Measurements from ENCODE around the gene SAFB. TPM values are rescaled to one million over a fixed set of nuclear protein-coding genes. Genes with fewer than 3 reads are reported as not detected.
"Not testable (repeated sequence)": the region's sequence is repeated elsewhere in the genome, so short reads cannot be mapped to it uniquely, and the experiment has no call there.

SAFB gene
- total RNA-seq, 1 donor: 140 TPM

DNA sequence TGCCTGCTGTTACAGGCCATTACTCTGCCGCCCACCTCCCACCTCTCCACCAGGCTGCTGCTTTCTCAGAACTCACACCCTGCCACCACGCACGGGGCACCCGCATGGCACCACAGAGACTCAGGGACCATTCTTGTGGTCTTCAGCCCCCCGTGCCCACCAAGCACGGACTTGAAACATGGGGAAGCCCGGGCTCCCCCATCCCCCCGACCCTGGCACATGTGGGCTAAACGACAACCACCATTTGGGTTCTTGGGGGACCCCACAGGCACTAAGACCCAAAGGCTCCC lies 32.1 kb upstream of the SAFB start:
- no peak overlapping the region for H3K4me3 ChIP-seq (ENCODE audit: low read length)
- H3K27me3 ChIP-seq (ENCODE audit: insufficient read depth, low read length): no peaks in the 10 kb centered on the region
- H3K9me3 ChIP-seq (ENCODE audit: low read depth, low read length): no peaks in the 10 kb centered on the region
- peaks cover 7% of the 10 kb centered on the region for H3K4me1 ChIP-seq (ENCODE audit: insufficient read depth, low read length)

DNA sequence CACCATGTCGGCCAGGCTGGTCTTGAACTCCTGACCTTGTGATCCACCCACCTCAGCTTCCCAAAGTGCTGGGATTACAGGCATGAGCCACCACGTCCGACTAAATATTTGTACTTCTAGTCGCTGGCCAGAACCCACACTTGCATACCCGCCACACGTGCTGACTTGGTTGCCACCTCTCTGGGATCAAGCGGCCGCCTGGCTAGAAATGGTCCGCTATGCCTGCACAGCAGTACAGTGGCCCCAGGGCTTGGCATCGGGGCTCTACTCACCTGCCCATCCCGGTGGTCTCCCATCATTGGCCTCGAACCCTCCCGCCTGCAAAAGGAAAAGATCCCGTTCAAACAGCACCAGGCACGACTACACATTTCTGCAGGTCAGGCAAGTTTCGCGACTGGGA lies 31.4 kb upstream of the SAFB start:
- no peak overlapping the region for H3K4me3 ChIP-seq (ENCODE audit: low read length)
- peaks cover under 1% of the 10 kb centered on the region for H3K4me1 ChIP-seq (ENCODE audit: insufficient read depth, low read length)
- H3K9me3 ChIP-seq (ENCODE audit: low read depth, low read length): no peaks in the 10 kb centered on the region
- no peaks in the 10 kb centered on the region for H3K27me3 ChIP-seq (ENCODE audit: insufficient read depth, low read length)

DNA sequence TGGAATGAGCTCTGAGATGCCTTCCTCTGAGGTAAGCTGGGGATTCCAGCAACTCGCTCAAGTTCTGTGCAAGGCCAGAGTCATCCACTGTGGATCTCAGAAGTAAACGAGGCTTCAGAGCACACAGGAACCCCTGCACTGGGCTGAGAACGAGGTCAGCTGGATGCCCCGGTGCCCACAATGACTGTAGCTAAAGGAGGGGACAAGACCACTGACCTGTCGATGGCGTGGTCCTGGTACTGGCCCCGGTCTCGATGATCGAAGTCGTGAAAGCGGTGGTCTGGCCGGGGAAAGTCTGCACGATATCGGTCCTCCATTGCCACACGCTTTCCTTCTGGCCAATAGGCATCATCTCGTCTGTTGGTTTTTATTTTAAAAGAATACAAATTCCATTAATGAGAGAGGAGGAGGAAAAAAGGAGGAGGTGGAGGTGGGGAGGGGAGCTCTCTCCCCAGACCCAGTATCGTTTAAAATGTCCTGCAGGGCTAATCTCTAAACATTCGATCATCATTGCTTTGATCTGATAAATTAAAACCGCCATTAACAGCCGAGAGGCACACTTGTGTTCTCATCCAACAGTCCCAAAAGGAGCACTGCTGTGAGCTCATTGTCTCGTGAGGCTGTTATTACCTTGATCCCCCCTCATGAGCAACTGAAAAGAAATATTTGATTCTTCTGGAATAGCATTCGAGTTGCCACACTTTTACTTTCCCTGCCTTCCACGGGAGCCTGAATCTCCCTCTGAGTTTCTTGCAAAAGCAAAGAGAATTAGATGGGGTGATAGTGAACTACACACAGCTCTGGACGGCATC lies 30.1 kb upstream of the SAFB start:
- no peaks in the 10 kb centered on the region for H3K9me3 ChIP-seq (ENCODE audit: low read depth, low read length)
- no peaks in the 10 kb centered on the region for H3K27me3 ChIP-seq (ENCODE audit: insufficient read depth, low read length)
- H3K4me3 ChIP-seq (ENCODE audit: low read length): no peak overlapping the region
- H3K4me1 ChIP-seq (ENCODE audit: insufficient read depth, low read length): no peaks in the 10 kb centered on the region

DNA sequence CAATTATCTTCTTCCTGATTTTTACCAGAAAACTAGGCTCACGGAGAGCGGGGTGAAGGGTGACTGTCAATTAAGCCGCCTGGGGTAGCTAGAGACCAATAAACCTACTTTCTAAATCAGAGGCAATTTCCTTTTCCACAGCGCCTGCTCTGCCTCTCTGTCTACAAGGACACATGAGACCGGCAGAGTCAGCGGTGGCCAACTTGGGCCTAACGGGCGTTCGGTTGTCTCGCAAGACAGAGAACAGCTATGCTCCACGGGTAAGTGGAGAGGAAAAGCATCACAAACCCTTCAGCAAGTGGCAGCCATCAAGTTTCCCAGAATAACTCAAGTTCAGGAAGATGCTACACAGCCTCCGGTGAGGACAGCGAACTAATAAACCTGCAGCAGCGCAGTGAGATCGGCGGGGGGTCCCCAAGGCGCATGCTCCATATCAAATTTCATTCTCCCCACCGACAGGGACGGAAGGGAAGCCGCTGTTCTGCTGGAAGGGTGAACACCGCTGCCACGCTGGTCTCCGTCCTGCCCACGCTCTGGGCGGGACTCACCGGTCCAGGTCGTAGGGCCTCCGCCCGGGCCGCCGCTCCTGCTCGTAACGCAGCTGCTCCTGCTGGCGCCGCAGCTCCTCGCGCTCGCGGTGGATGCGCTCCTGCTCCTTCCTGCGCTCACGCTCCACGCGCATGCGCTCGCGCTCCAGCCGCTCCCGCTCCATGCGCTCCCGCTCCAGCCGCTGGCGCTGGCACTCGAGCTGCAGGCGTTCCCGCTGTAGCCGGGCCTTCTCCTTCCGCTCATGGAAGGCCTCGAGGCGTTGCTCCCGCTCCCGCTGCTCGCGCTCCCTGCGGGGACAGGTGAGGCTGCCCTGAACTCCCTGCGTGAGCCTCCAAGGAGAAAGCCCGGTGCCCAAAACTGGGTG lies 29.3 kb upstream of the SAFB start:
- Histone ChIP-seq H3K4me1 (ENCODE audit: insufficient read depth, low read length) (no peaks in the 10 kb centered on the region), H3K27me3 (ENCODE audit: insufficient read depth, low read length) (no peaks in the 10 kb centered on the region), H3K9me3 (ENCODE audit: low read depth, low read length) (no peaks in the 10 kb centered on the region)

DNA sequence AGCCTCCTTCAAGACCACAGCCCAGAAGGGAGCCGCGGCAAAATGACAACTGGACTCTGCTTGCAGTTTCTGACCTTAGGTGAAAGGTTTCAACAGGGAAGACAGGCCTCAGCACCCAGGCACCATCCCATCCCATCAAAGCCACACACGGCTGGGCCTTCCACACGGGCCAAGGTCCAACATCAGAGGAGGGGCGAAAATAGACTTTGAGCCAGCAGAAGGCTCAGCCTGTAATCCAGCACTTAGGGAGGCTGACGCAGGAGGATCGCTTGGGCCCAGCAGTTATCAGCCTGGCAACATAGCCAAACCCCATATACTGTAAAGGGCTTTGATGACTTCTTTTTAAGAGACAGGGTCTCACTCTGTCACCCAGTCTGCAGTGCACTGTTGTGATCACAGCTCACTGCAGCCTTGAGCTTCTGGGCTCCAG lies 28.3 kb upstream of the SAFB start:
- H3K4me3 ChIP-seq (ENCODE audit: low read length): no peak overlapping the region
- no peaks in the 10 kb centered on the region for H3K4me1 ChIP-seq (ENCODE audit: insufficient read depth, low read length)
- no peaks in the 10 kb centered on the region for H3K9me3 ChIP-seq (ENCODE audit: low read depth, low read length)
- H3K27me3 ChIP-seq (ENCODE audit: insufficient read depth, low read length): no peaks in the 10 kb centered on the region

More for the DNA sequence above, 29.3 kb upstream of the SAFB start:
- H3K4me3 ChIP-seq (ENCODE audit: low read length): no peak overlapping the region

DNA sequence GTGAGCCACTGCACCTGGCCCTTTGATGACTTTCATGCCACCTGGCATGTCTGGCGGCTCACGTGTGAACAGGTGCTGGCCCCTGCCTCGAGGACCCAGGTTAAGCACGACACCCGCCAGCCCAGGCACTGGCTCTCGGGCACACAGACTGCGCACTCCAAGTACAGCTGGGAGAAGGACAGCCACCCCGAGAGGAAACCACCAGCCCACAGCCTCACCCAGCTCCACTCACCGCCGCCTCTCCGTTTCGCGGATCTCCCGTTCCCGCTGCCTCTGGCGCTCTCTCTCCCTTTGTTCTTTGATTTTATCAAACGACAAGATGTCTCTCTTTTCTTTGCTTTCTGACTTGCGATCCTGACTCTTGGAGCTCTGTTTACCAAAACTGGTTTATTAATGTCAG lies 27.8 kb upstream of the SAFB start:
- Histone ChIP-seq H3K9me3 (ENCODE audit: low read depth, low read length) (no peaks in the 10 kb centered on the region), H3K27me3 (ENCODE audit: insufficient read depth, low read length) (no peaks in the 10 kb centered on the region), H3K4me1 (ENCODE audit: insufficient read depth, low read length) (no peaks in the 10 kb centered on the region), H3K4me3 (ENCODE audit: low read length) (no peak overlapping the region)

DNA sequence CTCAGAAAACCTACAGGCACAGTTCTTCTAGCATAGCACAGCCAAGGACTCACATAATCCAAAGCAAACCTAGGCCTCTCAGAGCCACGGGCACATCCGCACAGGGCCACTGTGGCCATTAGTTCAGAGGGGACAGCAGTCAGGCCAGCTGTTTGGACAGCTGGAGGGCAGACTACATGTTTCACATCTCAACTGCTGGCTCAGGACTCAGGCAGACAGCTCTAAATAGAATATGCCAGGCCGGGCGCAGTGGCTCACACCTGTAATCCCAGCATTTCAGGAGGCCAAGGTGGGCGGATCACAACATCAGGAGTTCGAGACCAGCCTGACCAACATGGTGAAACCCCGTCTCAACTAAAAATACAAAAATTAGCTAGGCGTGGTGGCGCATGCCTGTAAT lies 27.1 kb upstream of the SAFB start:
- no peak overlapping the region for H3K4me3 ChIP-seq (ENCODE audit: low read length)
- no peaks in the 10 kb centered on the region for H3K4me1 ChIP-seq (ENCODE audit: insufficient read depth, low read length)
- H3K9me3 ChIP-seq (ENCODE audit: low read depth, low read length): no peaks in the 10 kb centered on the region
- no peaks in the 10 kb centered on the region for H3K27me3 ChIP-seq (ENCODE audit: insufficient read depth, low read length)

DNA sequence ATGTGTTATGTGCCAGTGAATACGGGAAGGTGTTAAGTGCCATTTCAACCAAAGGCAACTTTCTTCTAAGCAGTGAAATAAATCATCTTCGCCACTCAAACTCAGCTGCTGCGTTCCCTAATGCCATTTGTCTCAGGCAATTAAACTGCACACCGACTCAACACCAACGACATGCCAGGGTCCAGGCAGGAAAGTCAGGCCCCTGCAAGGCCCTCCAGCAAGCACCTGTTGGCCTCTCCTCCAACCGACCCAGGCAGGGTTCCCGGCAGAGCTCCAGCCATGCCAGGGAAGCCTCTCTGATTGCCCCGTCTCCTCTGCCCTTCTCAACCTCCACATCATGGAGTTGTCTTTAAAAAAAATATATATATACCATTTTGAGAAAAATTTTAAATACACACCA lies 22.1 kb upstream of the SAFB start:
- Histone ChIP-seq H3K4me1 (ENCODE audit: insufficient read depth, low read length) (no peaks in the 10 kb centered on the region), H3K27me3 (ENCODE audit: insufficient read depth, low read length) (no peaks in the 10 kb centered on the region), H3K4me3 (ENCODE audit: low read length) (no peak overlapping the region), H3K9me3 (ENCODE audit: low read depth, low read length) (no peaks in the 10 kb centered on the region)

DNA sequence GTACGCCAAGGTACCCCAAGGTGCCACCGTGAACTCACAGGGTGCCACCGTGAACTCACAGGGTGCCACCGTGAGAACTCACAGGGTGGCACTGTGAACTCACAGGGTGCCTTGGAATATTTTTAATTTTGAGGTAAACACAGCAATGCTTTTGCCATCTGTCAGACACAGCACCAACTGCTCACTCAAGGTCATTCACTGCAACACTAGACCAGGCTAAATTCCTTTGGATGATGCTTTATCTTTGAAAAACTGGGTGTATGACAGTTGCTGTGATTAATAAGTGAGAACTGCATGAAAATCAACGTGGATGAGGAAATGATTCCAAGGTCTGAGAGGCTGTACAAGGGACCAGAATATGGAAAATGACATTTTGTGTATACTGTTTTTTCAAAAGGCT lies 19.3 kb upstream of the SAFB start:
- no peaks in the 10 kb centered on the region for H3K4me1 ChIP-seq (ENCODE audit: insufficient read depth, low read length)
- H3K4me3 ChIP-seq (ENCODE audit: low read length): no peak overlapping the region
- no peaks in the 10 kb centered on the region for H3K27me3 ChIP-seq (ENCODE audit: insufficient read depth, low read length)
- H3K9me3 ChIP-seq (ENCODE audit: low read depth, low read length): no peaks in the 10 kb centered on the region

DNA sequence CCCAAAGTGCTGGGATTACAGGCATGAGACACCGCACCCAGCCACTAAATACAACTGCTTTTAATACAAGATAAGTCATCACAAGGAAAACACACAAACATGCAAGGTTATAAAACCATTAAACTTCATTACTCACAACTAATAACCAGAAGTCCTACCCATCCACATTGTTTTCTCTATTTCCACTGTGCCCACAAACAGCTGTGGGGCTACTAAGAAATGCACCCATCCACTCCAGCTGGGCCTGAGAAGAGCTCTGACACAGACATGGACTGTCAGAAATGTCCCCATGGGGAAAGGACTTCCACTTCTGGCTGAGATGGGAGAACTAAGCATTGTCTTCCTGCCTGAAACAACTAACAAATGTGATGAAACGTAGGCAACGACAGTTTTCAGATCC lies 17.5 kb upstream of the SAFB start:
- no peaks in the 10 kb centered on the region for H3K4me1 ChIP-seq (ENCODE audit: insufficient read depth, low read length)
- no peak overlapping the region for H3K4me3 ChIP-seq (ENCODE audit: low read length)
- H3K27me3 ChIP-seq (ENCODE audit: insufficient read depth, low read length): no peaks in the 10 kb centered on the region
- H3K9me3 ChIP-seq (ENCODE audit: low read depth, low read length): no peaks in the 10 kb centered on the region

DNA sequence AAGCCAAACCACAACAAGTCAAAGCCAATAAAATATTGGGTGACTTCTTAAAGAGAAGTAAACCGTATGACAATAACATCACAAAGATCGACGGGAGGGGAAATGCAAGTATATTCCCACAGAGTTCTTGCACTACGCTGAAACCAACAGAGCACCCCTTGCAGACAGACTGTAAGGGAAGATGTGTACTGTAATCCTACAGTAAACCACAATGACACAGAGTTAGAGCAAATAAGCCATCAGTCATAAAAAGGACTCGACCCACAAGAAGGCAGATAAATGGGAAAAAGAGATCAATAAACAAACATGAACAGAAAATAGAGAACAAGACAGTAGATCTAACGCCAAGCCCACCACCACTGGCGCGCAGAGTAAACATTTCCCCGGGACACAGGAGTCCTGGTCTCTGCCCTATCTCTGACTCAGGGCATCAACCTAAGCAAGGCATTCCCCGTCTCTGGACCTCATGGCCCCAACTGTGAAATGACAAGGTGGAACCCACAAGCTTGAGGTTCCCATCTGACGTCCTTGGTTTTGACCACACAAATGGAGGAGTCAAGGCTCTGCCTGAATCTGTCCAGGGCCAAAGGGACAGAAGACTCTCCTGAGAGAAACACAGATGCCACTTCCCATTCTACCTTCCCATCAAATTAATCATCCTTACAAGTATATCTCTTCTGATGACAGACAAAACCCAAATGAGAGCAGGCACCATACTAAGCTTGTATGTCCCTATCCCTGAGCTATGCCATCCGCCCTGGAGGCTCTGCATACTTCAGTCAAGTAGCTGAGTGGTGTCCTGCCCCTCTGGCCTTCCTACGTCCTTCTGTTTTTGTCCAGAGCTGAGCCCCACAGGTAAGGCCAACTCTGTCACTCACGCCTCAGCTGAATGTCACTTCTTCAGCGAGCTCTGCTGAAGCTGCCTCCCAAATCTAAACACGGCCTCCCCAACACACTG lies 15.3 kb upstream of the SAFB start:
- H3K4me1 ChIP-seq (ENCODE audit: insufficient read depth, low read length): no peaks in the 10 kb centered on the region
- no peaks in the 10 kb centered on the region for H3K27me3 ChIP-seq (ENCODE audit: insufficient read depth, low read length)
- no peaks in the 10 kb centered on the region for H3K9me3 ChIP-seq (ENCODE audit: low read depth, low read length)
- no peak overlapping the region for H3K4me3 ChIP-seq (ENCODE audit: low read length)

DNA sequence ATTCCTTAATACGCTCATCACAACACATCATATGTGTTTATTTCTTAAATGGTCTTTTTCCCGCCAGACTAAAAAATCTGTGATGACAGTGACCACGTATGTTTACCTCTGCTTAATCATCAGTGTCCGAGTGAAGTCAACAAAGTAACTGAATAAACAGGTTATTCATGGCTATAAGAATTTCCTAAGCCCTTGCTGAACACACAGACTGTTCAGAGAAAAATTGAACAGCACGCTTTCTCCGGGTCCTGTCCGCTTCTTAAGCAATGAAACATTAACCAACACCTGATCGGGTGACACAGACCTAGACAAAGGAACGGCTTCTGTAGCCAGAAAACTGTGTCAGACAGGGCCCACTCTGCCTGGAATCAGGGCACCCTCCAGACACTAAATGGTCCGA lies 14.6 kb upstream of the SAFB start:
- H3K27me3 ChIP-seq (ENCODE audit: insufficient read depth, low read length): no peaks in the 10 kb centered on the region
- no peak overlapping the region for H3K4me3 ChIP-seq (ENCODE audit: low read length)
- H3K4me1 ChIP-seq (ENCODE audit: insufficient read depth, low read length): no peaks in the 10 kb centered on the region
- H3K9me3 ChIP-seq (ENCODE audit: low read depth, low read length): no peaks in the 10 kb centered on the region

DNA sequence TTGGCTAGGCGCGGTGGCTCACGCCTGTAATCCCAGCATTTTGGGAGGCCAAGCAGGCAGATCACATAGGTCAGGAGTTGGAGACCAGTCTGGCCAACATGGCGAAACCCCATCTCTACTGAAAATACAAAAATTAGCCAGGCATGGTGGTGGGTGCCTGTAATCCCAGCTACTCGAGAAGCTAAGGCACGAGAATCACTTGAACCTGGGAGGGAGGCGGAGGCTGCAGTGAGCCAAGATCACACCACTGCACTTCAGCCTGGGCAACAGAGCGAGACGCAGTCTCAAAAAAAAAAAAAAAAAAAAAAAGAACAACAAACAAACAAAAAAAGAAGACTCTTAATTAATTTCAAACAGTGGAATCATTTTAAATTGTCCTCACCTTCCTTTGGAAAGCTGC lies 14.1 kb upstream of the SAFB start:
- H3K9me3 ChIP-seq (ENCODE audit: low read depth, low read length); H3K4me3 ChIP-seq (ENCODE audit: low read length); H3K4me1 ChIP-seq (ENCODE audit: insufficient read depth, low read length); H3K27me3 ChIP-seq (ENCODE audit: insufficient read depth, low read length): not testable (repeated sequence)

DNA sequence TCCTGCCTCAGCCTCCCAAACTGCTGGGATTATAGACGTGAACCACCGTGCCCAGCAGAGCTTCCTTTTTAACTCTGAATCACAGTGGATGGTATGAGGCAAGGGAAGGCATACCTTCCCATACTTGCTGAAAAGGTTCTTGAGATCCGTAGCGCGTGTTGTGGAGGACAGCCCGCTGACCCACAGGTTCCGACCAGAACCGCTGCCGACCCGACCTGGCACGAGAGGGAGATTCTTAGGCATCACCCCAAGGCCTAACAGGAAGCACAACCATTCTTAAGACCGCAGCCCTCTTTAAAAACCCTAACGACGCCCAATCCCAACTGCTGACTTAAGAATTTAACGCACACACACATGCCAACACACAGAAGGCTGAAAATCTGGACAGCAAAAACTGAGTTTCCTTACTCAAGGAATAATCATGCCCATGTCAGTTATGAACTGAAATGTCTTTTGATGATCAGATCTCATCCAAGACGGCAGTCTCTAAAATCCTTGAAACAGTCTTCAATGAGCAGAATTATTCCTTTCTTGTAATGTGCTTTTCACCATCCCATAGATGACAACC lies 12.9 kb upstream of the SAFB start:
- Histone ChIP-seq H3K9me3 (ENCODE audit: low read depth, low read length) (no peaks in the 10 kb centered on the region), H3K4me1 (ENCODE audit: insufficient read depth, low read length) (no peaks in the 10 kb centered on the region), H3K27me3 (ENCODE audit: insufficient read depth, low read length) (no peaks in the 10 kb centered on the region), H3K4me3 (ENCODE audit: low read length) (no peak overlapping the region)
